Activated CD4-positive, alpha-beta T cell treated with anti-CD3 and anti-CD28 coated beads for 36 hours (primary cell): ENCODE results near the gene CORO2A. TPM values are rescaled to one million over a fixed set of nuclear protein-coding genes. Genes with fewer than 3 reads are reported as not detected.

Experiments used
- ATAC-seq: fragments of 200-7000 bp; cut with Tn5 transposase; one replicate; pipeline ENCODE4 v1.10.0; 2021; ENCODE audit warnings: mild to moderate bottlenecking, moderate library complexity
- CTCF ChIA-PET: fragments of 350-600 bp; sonication (Branson Sonifier 250); formaldehyde crosslinking; loops from one replicate; lab custom pipeline; 2021; ENCODE audit warnings: antibody characterized with exemption; lab: Charles Lee
- POLR2A ChIA-PET: fragments of 350-600 bp; sonication (Branson Sonifier 250); formaldehyde crosslinking; loops from one replicate; lab custom pipeline; 2021; ENCODE audit warnings: antibody characterized with exemption, inconsistent platforms; lab: Charles Lee
- DNase-seq: peaks from one replicate; pipeline ENCODE4 v3.0.0-alpha.2; 2020
- H3K27ac Mint-ChIP-seq: one replicate; pipeline ENCODE4 v1.8.0; 2021; ENCODE audit warnings: mixed read lengths
- H3K27me3 Mint-ChIP-seq: one replicate; pipeline ENCODE4 v1.8.0; 2021; ENCODE audit warnings: mixed read lengths
- H3K36me3 Mint-ChIP-seq: one replicate; pipeline ENCODE4 v1.8.0; 2021; ENCODE audit warnings: low read depth, mixed read lengths
- H3K4me1 Mint-ChIP-seq: one replicate; pipeline ENCODE4 v1.8.0; 2021; ENCODE audit warnings: mixed read lengths
- H3K4me3 Mint-ChIP-seq: one replicate; pipeline ENCODE4 v1.8.0; 2021; ENCODE audit warnings: mild to moderate bottlenecking, moderate library complexity, mixed read lengths
- H3K9me3 Mint-ChIP-seq: one replicate; pipeline ENCODE4 v1.8.0; 2021; ENCODE audit warnings: low read depth, mixed read lengths
- intact Hi-C, 2 experiments: fragments of 100-400 bp; cut with DNase I in 1 of 2; cut with micrococcal nuclease in 1 of 2; formaldehyde crosslinking; loops; one replicate each; pipeline versions ENCODE4 v1.14.2 to v1.15.1; 2022 to 2024; cut with DNase I, micrococcal nuclease
- total RNA-seq, 2 experiments: library from RNA; stranded (reverse); gene quantifications; one replicate each; pipeline ENCODE4 v1.2.3, GENCODE V29; 2021

The CORO2A gene
- total RNA-seq, 2 experiments from 2014 or later = 9.7 to 10.3 TPM

DNA sequence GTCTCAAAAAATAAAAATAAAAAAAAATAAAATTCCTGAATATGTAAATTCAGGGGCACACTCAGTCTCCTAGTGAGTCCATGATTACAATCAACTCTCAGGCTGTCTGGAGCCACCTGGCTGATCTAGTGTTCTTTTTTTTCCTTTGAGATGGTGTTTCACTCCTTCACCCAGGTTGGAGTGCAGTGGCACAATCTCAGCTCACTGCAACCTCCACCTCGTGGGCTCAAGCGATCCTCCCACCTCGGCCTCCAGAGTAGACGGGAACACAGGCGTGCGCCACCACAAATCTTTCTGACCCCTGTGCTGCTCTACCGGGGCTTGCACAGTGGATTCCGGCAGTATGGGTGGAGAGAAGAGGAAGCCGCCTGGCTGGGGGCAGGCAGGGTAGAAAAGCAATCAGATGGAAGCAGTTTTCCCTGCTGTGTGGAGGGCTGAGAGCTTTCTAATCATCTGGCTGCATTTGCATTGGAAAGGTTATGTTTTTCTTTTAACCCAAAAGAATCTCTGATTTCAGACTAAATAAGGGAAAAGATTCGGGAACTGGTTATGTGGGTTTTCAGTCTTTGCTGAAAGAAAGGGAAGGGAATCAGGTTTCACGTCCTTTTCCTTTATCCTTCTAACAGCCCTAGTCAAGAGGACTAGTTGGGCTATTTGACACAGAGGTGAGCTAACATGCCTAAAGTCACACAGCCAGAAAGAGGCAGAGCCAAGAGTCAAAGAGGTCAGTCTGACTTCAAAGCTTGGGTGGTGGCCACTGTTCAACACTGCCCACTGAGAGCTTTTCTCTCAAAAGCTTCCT lies 26.3 kb upstream of the CORO2A start:
- Mint-ChIP-seq H3K27ac (no peak overlapping the region), H3K9me3 (no peaks in the 10 kb centered on the region), H3K4me1 (no peaks in the 10 kb centered on the region), H3K27me3 (no peaks in the 10 kb centered on the region), H3K4me3 (no peak overlapping the region), H3K36me3 (peaks cover 6% of the 10 kb centered on the region)
- ATAC-seq (no peak), DNase-seq (no peak)
- intact Hi-C loops = no loop called here
- ChIA-PET CTCF (no interaction called here), POLR2A (no interaction called here)

DNA sequence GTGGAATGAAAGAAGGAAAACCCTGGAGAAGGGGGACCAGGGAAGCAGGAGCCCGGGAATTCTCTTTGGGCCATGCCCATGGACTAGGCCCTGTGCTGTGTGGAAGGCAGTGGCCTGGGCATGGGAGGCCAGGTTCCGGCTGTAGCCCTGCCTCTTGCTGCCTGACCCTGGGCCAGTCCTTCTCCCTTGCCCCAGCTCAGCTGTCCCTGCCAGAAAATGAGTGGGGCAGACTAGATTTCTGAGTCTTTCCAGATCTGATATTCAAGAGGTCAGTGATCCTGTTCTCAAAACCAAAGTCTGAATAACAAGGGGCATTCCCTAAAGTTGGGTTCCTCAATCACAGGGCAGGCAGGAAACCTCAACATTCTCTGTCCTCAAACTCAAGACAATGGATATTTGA lies 24.8 kb upstream of the CORO2A start:
- CTCF ChIA-PET = interaction anchor here (0.6 to 1.2 kb wide), 4 partner anchors 12 to 1238 kb away, joined by 3 to 4 read pairs (median 4); no protein-coding TSS in a partner anchor
- no peaks in the 10 kb centered on the region for H3K9me3 Mint-ChIP-seq
- peaks cover 6% of the 10 kb centered on the region for H3K36me3 Mint-ChIP-seq
- no peaks in the 10 kb centered on the region for H3K27me3 Mint-ChIP-seq
- H3K4me1 Mint-ChIP-seq = no peaks in the 10 kb centered on the region
- no peak overlapping the region for H3K27ac Mint-ChIP-seq
- intact Hi-C loops = no loop called here
- no peak overlapping the region for H3K4me3 Mint-ChIP-seq
- DNase-seq (no peak), ATAC-seq (no peak)
- POLR2A ChIA-PET = no interaction called here

- CTCF ChIA-PET = interaction anchor here (0.6 kb wide), 2 partner anchors 139 to 500 kb away, joined by 3 to 4 read pairs; no protein-coding TSS in a partner anchor
- Mint-ChIP-seq H3K36me3 (peaks cover 6% of the 10 kb centered on the region), H3K9me3 (no peaks in the 10 kb centered on the region), H3K4me3 (no peak overlapping the region), H3K4me1 (no peaks in the 10 kb centered on the region), H3K27ac (no peak overlapping the region), H3K27me3 (no peaks in the 10 kb centered on the region)
- intact Hi-C loops = no loop called here
- POLR2A ChIA-PET = no interaction called here
- no peak for DNase-seq
- ATAC-seq = no peak
Observed at GRCh38 chr9:98216391-98216790, 24.0 kb upstream of the CORO2A start.

- Mint-ChIP-seq H3K27ac (no peak overlapping the region), H3K36me3 (peaks cover 6% of the 10 kb centered on the region), H3K4me1 (no peaks in the 10 kb centered on the region), H3K27me3 (no peaks in the 10 kb centered on the region), H3K4me3 (no peak overlapping the region), H3K9me3 (no peaks in the 10 kb centered on the region)
- intact Hi-C loops = no loop called here
- peak; percentile 33 for DNase-seq
- ChIA-PET POLR2A (no interaction called here), CTCF (no interaction called here)
- no peak for ATAC-seq
Observed at GRCh38 chr9:98215821-98216220, 23.4 kb upstream of the CORO2A start.

DNA sequence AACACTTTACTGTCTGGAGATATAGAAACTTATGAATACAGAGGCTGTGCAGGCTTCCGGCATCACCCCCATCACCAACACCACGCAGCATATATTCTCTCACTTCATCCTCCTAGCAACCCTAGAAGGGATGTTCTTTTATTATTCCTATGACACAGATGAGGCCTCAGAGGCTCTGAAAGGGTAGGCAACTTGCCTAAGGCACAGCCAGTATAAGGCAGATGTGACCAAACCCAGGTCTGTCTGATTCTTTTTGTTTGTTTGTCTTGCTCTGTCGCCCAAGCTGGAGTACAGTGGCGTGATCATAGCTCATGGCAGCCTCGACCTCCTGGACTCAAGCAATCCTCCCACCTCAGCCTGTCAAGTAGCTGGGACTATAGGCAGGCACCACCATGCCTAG lies 22.8 kb upstream of the CORO2A start:
- CTCF ChIA-PET = no interaction called here
- no peaks in the 10 kb centered on the region for H3K27me3 Mint-ChIP-seq
- no peak overlapping the region for H3K4me3 Mint-ChIP-seq
- intact Hi-C loops = no loop called here
- H3K4me1 Mint-ChIP-seq = no peaks in the 10 kb centered on the region
- no peak for DNase-seq
- H3K9me3 Mint-ChIP-seq = no peaks in the 10 kb centered on the region
- ATAC-seq = no peak
- POLR2A ChIA-PET = no interaction called here
- H3K36me3 Mint-ChIP-seq = peaks cover 6% of the 10 kb centered on the region
- H3K27ac Mint-ChIP-seq = no peak overlapping the region

DNA sequence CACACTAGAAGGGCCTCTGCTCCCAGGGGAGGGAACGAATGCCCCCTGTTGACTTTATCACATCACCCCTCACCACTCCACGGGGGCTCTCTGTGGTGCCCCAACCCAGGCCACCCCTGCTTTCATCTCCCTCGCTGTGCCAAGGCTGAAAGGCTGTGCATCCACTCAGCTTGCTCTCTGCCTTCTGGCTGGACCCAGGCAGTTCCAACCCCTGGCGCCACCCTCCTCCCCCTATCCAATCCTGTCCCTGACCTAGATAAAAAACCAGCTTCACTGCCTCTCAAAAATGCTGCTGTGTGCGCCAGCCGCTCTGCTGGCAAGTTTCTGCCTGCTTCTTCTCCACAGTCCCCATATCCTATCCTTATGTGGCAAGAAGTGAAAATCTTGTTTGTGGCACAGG lies 22.4 kb upstream of the CORO2A start:
- CTCF ChIA-PET = no interaction called here
- POLR2A ChIA-PET = no interaction called here
- H3K9me3 Mint-ChIP-seq = no peaks in the 10 kb centered on the region
- DNase-seq = no peak
- H3K4me1 Mint-ChIP-seq = no peaks in the 10 kb centered on the region
- intact Hi-C loops = no loop called here
- H3K36me3 Mint-ChIP-seq = peaks cover 6% of the 10 kb centered on the region
- no peak for ATAC-seq
- H3K27ac Mint-ChIP-seq = no peak overlapping the region
- H3K4me3 Mint-ChIP-seq = no peak overlapping the region
- no peaks in the 10 kb centered on the region for H3K27me3 Mint-ChIP-seq

DNA sequence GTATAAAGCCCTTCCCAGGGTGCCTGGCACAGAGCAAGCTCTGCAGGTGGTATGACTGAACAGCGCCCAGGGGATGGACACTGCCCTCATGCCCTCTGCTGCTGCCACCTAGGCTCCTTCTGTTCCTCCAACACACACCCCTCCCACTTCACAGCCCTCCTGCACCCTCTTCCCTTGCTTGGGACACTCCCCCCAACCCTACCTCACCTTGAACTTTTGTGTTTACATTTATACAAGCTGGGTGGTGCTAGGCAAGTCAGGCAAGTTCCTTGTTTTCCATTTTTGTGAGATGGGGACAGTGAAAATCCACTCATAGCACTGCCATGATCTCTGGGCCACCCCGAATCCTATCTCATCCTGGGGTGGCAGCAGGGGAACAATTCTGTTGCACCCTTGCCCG lies 18.8 kb upstream of the CORO2A start:
- no peaks in the 10 kb centered on the region for H3K27me3 Mint-ChIP-seq
- peaks cover 6% of the 10 kb centered on the region for H3K36me3 Mint-ChIP-seq
- POLR2A ChIA-PET = no interaction called here
- no peaks in the 10 kb centered on the region for H3K4me1 Mint-ChIP-seq
- H3K27ac Mint-ChIP-seq = no peak overlapping the region
- CTCF ChIA-PET = interaction anchor here (0.9 to 1.2 kb wide), 3 partner anchors 9 to 590 kb away, joined by 3 to 5 read pairs (median 4); no protein-coding TSS in a partner anchor
- intact Hi-C loops = no loop called here
- H3K4me3 Mint-ChIP-seq = no peak overlapping the region
- no peak for DNase-seq
- no peak for ATAC-seq
- no peaks in the 10 kb centered on the region for H3K9me3 Mint-ChIP-seq

DNA sequence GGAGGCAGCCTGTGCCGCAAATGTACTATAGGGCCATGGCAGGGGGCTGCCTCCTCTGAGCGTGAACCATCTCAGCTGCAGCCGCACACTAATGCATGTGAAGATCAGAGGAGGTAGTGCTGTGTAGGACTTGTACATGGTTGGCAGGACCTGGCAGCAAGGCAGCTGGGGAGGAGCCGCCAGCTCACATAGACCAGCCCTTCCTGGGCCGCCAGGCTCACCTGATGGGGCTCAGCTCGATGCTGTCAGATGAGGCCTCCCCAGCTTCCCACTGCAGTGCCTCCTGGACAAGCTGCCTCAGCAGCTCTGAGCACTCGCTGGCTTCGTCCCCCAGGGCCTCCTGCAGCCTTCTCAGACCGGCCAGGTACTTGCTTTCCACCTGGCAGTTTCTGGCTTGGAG lies 18.0 kb upstream of the CORO2A start:
- DNase-seq = no peak
- no peak for ATAC-seq
- H3K9me3 Mint-ChIP-seq = no peaks in the 10 kb centered on the region
- H3K4me3 Mint-ChIP-seq = no peak overlapping the region
- no peaks in the 10 kb centered on the region for H3K27me3 Mint-ChIP-seq
- CTCF ChIA-PET = interaction anchor here (0.9 to 1.2 kb wide), 2 partner anchors 53 to 591 kb away, joined by 3 to 5 read pairs; no protein-coding TSS in a partner anchor
- POLR2A ChIA-PET = no interaction called here
- H3K4me1 Mint-ChIP-seq = peaks cover 2% of the 10 kb centered on the region
- H3K27ac Mint-ChIP-seq = no peak overlapping the region
- intact Hi-C loops = no loop called here
- peaks cover 6% of the 10 kb centered on the region for H3K36me3 Mint-ChIP-seq

DNA sequence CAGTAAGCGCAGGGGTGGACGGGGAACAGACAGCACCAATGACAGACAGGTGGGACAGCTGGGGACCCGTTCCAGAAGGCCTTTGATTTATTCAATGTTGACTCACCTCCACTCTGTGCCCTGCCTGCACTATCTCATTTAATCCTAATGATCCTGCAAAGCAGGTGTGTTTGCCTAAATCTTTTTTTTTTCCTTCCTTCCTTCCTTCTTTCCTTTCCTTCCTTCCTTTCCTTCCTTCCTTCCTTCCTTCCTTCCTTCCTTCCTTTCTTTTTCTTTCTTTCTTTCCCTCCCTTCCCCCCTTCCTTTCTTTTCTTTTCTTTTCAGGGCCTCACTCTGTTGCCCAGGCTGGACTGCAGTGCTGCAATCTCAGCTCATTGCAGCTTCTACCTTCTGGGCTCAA lies 17.1 kb upstream of the CORO2A start:
- Mint-ChIP-seq H3K27me3 (no peaks in the 10 kb centered on the region), H3K27ac (no peak overlapping the region), H3K9me3 (no peaks in the 10 kb centered on the region), H3K4me1 (peaks cover 2% of the 10 kb centered on the region), H3K36me3 (no peaks in the 10 kb centered on the region), H3K4me3 (no peak overlapping the region)
- no peak for ATAC-seq
- POLR2A ChIA-PET = no interaction called here
- CTCF ChIA-PET = interaction anchor here (0.7 to 1.1 kb wide), 2 partner anchors 26 to 313 kb away, joined by 4 to 6 read pairs; no protein-coding TSS in a partner anchor
- DNase-seq = no peak
- intact Hi-C loops = loop anchor here in 1 of 2 experiments (5.0 to 10.0 kb wide), 2 partner anchors 287 to 495 kb away; partner anchors contain the start of genes GABBR2 and TRMO

GRCh38 chr9:98208635-98209034 lies 16.2 kb upstream of the CORO2A start:
- ChIA-PET POLR2A (no interaction called here), CTCF (interaction anchor here (0.7 to 1.1 kb wide), 3 partner anchors 27 to 55 kb away, joined by 3 to 4 read pairs (median 3); no protein-coding TSS in a partner anchor)
- ATAC-seq = no peak
- Mint-ChIP-seq H3K36me3 (no peaks in the 10 kb centered on the region), H3K27ac (no peak overlapping the region), H3K4me3 (no peak overlapping the region), H3K9me3 (no peaks in the 10 kb centered on the region), H3K4me1 (peaks cover 2% of the 10 kb centered on the region), H3K27me3 (no peaks in the 10 kb centered on the region)
- intact Hi-C loops = loop anchor here in 1 of 2 experiments (5.0 to 10.0 kb wide), 2 partner anchors 286 to 496 kb away; partner anchors contain the start of genes GABBR2 and TRMO
- DNase-seq = no peak

- Mint-ChIP-seq H3K4me1 (peaks cover 2% of the 10 kb centered on the region), H3K27ac (no peak overlapping the region), H3K36me3 (no peaks in the 10 kb centered on the region), H3K27me3 (no peaks in the 10 kb centered on the region), H3K4me3 (no peak overlapping the region), H3K9me3 (no peaks in the 10 kb centered on the region)
- ATAC-seq (no peak), DNase-seq (no peak)
- POLR2A ChIA-PET = no interaction called here
- intact Hi-C loops = loop anchor here in 1 of 2 experiments (5.0 to 10.0 kb wide), 2 partner anchors 285 to 497 kb away; partner anchors contain the start of genes GABBR2 and TRMO
- CTCF ChIA-PET = interaction anchor here (0.7 kb wide), 1 partner anchor 85 kb away, joined by 3 read pairs; no protein-coding TSS in a partner anchor
Observed at GRCh38 chr9:98207606-98208005, 15.2 kb upstream of the CORO2A start.
